B cell (primary cell): Measurements from ENCODE around the gene SOAT2. TPM values are rescaled to one million over a fixed set of nuclear protein-coding genes. Genes with fewer than 3 reads are reported as not detected.

Experiments
- ATAC-seq: fragments of 200-7000 bp; cut with Tn5 transposase; one replicate; pipeline ENCODE4 v1.10.0; 2021; ENCODE audit warnings: low read depth, mild to moderate bottlenecking, moderate number of reproducible peaks, moderate library complexity
- CTCF ChIA-PET: fragments of 350-600 bp; sonication (Branson Sonifier 250); formaldehyde crosslinking; loops from one replicate; lab custom pipeline; 2021; ENCODE audit warnings: antibody characterized with exemption, inconsistent platforms; lab: Charles Lee
- POLR2A ChIA-PET: fragments of 350-600 bp; sonication (Branson Sonifier 250); formaldehyde crosslinking; loops from one replicate; lab custom pipeline; 2021; ENCODE audit warnings: antibody characterized with exemption; lab: Charles Lee
- DNase-seq: peaks from one replicate; pipeline ENCODE4 v3.0.0; 2013
- H2AFZ ChIP-seq: 2 replicates; pipeline ENCODE4 v1.6.1; 2012; ENCODE audit warnings: mild to moderate bottlenecking, low read depth, low read length; ENCODE audit not compliant: insufficient read depth, poor library complexity, severe bottlenecking
- H3K27ac ChIP-seq, 2 donors: 1 replicate in 1 of 2; 2 replicates in 1 of 2; pipeline ENCODE4 v1.5.1; 2012 to 2013; ENCODE audit warnings: low read length in 2 of 2, mild to moderate bottlenecking in 2 of 2, moderate library complexity in 1 of 2
- H3K27me3 ChIP-seq, 4 experiments: fragments of 200-600 bp in 1 of 4; sonication (generic) in 1 of 4; replicated peaks in 1 of 4; 1 replicate in 2 of 4; 2 replicates in 2 of 4; pipeline versions ENCODE4 v1.6.1 to v1.7.0; 2013 to 2016; ENCODE audit warnings: low read length in 3 of 4, mild to moderate bottlenecking in 2 of 4, mixed read lengths in 1 of 4, moderate library complexity in 1 of 4; ENCODE audit not compliant: insufficient read depth in 4 of 4, control insufficient read depth in 3 of 4; ENCODE audit errors: control extremely low read depth in 1 of 4
- H3K36me3 ChIP-seq, 2 experiments: replicated peaks in 1 of 2; 1 replicate in 1 of 2; 2 replicates in 1 of 2; pipeline versions ENCODE4 v1.6.1 to v1.7.1; 2013; ENCODE audit warnings: low read length in 1 of 2; ENCODE audit not compliant: insufficient read depth in 2 of 2, control insufficient read depth in 1 of 2; ENCODE audit errors: control extremely low read depth in 1 of 2, extremely low read depth in 1 of 2
- H3K4me1 ChIP-seq, 2 donors: fragments of 200-600 bp in 1 of 2; sonication (generic) in 1 of 2; 1 replicate in 1 of 2; 2 replicates in 1 of 2; pipeline versions ENCODE4 v1.5.1 to v1.6.1; 2013 to 2017; ENCODE audit warnings: low read length in 2 of 2; ENCODE audit not compliant: control insufficient read depth in 2 of 2, insufficient read depth in 2 of 2
- H3K4me2 ChIP-seq: replicated peaks from 2 replicates; pipeline ENCODE3; 2012; ENCODE audit warnings: mild to moderate bottlenecking, low read depth, low read length; ENCODE audit not compliant: poor library complexity, severe bottlenecking
- H3K4me3 ChIP-seq, 5 experiments: fragments of 200-600 bp in 1 of 5; sonication (generic) in 1 of 5; 1 replicate in 3 of 5; 2 replicates in 2 of 5; pipeline versions ENCODE4 v1.5.1 to v1.7.0; 2011 to 2016; ENCODE audit warnings: low read length in 4 of 5, mild to moderate bottlenecking in 4 of 5, low read depth in 2 of 5, control low read depth in 1 of 5, moderate library complexity in 1 of 5; ENCODE audit not compliant: insufficient read depth in 1 of 5; ENCODE audit errors: control extremely low read depth in 1 of 5, extremely low read depth in 1 of 5
- H3K79me2 ChIP-seq: fragments of 200-600 bp; sonication (generic); one replicate; pipeline ENCODE4 v1.6.0; 2016; ENCODE audit warnings: low read length; ENCODE audit not compliant: control insufficient read depth, insufficient read depth
- H3K9ac ChIP-seq: fragments of 200-600 bp; sonication (generic); 2 replicates; pipeline ENCODE4 v1.6.1; 2017; ENCODE audit warnings: mild to moderate bottlenecking, low read length, moderate library complexity
- H3K9me3 ChIP-seq, 3 donors: one replicate each; pipeline versions ENCODE4 v1.6.1 to v1.7.1; 2013; ENCODE audit warnings: low read length in 2 of 3; ENCODE audit not compliant: control insufficient read depth in 2 of 3, insufficient read depth in 1 of 3; ENCODE audit errors: control extremely low read depth in 1 of 3
- H4K20me1 ChIP-seq: 2 replicates; pipeline ENCODE4 v1.6.0; 2012; ENCODE audit warnings: mild to moderate bottlenecking, low read length; ENCODE audit not compliant: insufficient read depth, control insufficient read depth, poor library complexity, severe bottlenecking
- H3K27ac Mint-ChIP-seq: one replicate; pipeline ENCODE4 v1.8.0; 2021; ENCODE audit warnings: mixed read lengths
- H3K27me3 Mint-ChIP-seq: one replicate; pipeline ENCODE4 v1.8.0; 2021; ENCODE audit warnings: mixed read lengths
- H3K4me1 Mint-ChIP-seq: one replicate; pipeline ENCODE4 v1.8.0; 2021; ENCODE audit warnings: mixed read lengths
- H3K4me3 Mint-ChIP-seq: one replicate; pipeline ENCODE4 v1.8.0; 2021; ENCODE audit warnings: mixed read lengths
- H3K9me3 Mint-ChIP-seq: one replicate; pipeline ENCODE4 v1.8.0; 2022; ENCODE audit warnings: mixed read lengths; ENCODE audit not compliant: insufficient read depth
- EZH2 ChIP-seq: IDR thresholded peaks from 2 replicates; pipeline ENCODE4 v1.6.1; 2012; ENCODE audit warnings: borderline replicate concordance, low read depth, mild to moderate bottlenecking, moderate library complexity, low read length; ENCODE audit not compliant: insufficient read depth, poor library complexity, severe bottlenecking
- WGBS: methylation state at CpG from one replicate; pipeline ENCODE4 v1.1.5; 2013; ENCODE audit warnings: missing lambda C conversion rate; ENCODE audit not compliant: insufficient coverage; 5-methylcytosine and 5-hydroxymethylcytosine counted together
- intact Hi-C: fragments of 100-400 bp; cut with micrococcal nuclease; formaldehyde crosslinking; loops from one replicate; pipeline ENCODE4 v1.10.0; 2022
- polyA plus RNA-seq: library from polyadenylated mRNA; depleted of rRNA; stranded (reverse); fragments of >200 nt; gene quantifications from 2 replicates; pipeline ENCODE4 v1.2.3, GENCODE V29; 2012
- total RNA-seq, 2 donors: library from RNA; stranded (reverse); fragments of 120-200 nt in 1 of 2; gene quantifications; 1 replicate in 1 of 2; 2 replicates in 1 of 2; pipeline versions ENCODE4 v1.2.3 to v1.2.4, GENCODE V29; 2013 to 2022
- TF ChIP-seq, protein P1 (sequence below): fragments of 200-600 bp; IDR thresholded peaks from one replicate; pipeline ENCODE4 v1.8.0; 2022; ENCODE audit warnings: antibody characterized with exemption, mild to moderate bottlenecking

The SOAT2 gene
- total and polyA plus RNA-seq, 2 donors (not counting 1 experiment from before 2014, with no cell fraction given): 0.31 TPM; not detected in 1

GRCh38 chr12:53067993-53068770 is 35.1 kb upstream of the SOAT2 start:
- Histone ChIP-seq H2AFZ (no peak overlapping the region), H3K79me2 (peaks cover 8% of the 10 kb centered on the region), H3K27ac (no peak overlapping the region), H3K4me3 (no peak overlapping the region), H3K27me3 (no peaks in the 10 kb centered on the region), H3K9ac (no peak overlapping the region), H3K4me1 (peaks cover 6 to 18% of the 10 kb centered on the region in 2 donors), H3K4me2 (no peak overlapping the region), H3K9me3 (no peaks in the 10 kb centered on the region), H4K20me1 (peaks cover 39% of the 10 kb centered on the region), H3K36me3 (peaks cover 0 to 77% of the 10 kb centered on the region in 2 experiments)
- no peak for TF ChIP-seq EZH2
- TF ChIP-seq, protein P1, sequence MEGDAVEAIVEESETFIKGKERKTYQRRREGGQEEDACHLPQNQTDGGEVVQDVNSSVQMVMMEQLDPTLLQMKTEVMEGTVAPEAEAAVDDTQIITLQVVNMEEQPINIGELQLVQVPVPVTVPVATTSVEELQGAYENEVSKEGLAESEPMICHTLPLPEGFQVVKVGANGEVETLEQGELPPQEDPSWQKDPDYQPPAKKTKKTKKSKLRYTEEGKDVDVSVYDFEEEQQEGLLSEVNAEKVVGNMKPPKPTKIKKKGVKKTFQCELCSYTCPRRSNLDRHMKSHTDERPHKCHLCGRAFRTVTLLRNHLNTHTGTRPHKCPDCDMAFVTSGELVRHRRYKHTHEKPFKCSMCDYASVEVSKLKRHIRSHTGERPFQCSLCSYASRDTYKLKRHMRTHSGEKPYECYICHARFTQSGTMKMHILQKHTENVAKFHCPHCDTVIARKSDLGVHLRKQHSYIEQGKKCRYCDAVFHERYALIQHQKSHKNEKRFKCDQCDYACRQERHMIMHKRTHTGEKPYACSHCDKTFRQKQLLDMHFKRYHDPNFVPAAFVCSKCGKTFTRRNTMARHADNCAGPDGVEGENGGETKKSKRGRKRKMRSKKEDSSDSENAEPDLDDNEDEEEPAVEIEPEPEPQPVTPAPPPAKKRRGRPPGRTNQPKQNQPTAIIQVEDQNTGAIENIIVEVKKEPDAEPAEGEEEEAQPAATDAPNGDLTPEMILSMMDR: no peak
- intact Hi-C loops: loop anchor here (5.0 kb wide), 1 partner anchor 129 kb away; no protein-coding TSS in a partner anchor
- CTCF ChIA-PET: interaction anchor here (0.6 to 14.1 kb wide), 8 partner anchors 11 to 188 kb away, joined by 3 to 344 read pairs (median 6); partner anchors contain the start of genes IGFBP6, SOAT2 and SPRYD3
- H3K27me3 Mint-ChIP-seq: no peaks in the 10 kb centered on the region
- H3K9me3 Mint-ChIP-seq: no peaks in the 10 kb centered on the region
- POLR2A ChIA-PET: interaction anchor here (2.1 kb wide), 1 partner anchor 11 kb away, joined by 5 read pairs; the partner anchor contains the start of gene SPRYD3
- H3K4me1 Mint-ChIP-seq: peaks cover 17% of the 10 kb centered on the region
- no peak for DNase-seq
- no peak for ATAC-seq
- WGBS: 96% methylated on average over 13 of the region's 13 CpGs
- H3K4me3 Mint-ChIP-seq: no peak overlapping the region
- H3K27ac Mint-ChIP-seq: peak overlapping the region; percentile 6
